ENCODE data around the gene PDP2. TPM values are rescaled to one million over a fixed set of nuclear protein-coding genes. Genes with fewer than 3 reads are reported as not detected.

The PDP2 gene
- total RNA-seq, 1 donor from 2014 or later = 18.3 TPM

GRCh38 chr16:66900721-66901441 lies 20.6 kb downstream of the PDP2 start:
- Mint-ChIP-seq H3K9me3 (ENCODE audit: unreplicated experiment) (peaks cover 3% of the 10 kb centered on the region), H3K36me3 (ENCODE audit: unreplicated experiment) (no peaks in the 10 kb centered on the region), H3K27ac (ENCODE audit: unreplicated experiment) (peak overlapping the region; percentile 90)

GRCh38 chr16:66901626-66902025 lies 21.3 kb downstream of the PDP2 start:
- Mint-ChIP-seq H3K4me3 (ENCODE audit: unreplicated experiment) (no peak overlapping the region), H3K36me3 (ENCODE audit: unreplicated experiment) (no peaks in the 10 kb centered on the region), H3K9me3 (ENCODE audit: unreplicated experiment) (no peaks in the 10 kb centered on the region), H3K27me3 (ENCODE audit: unreplicated experiment) (peaks cover 9% of the 10 kb centered on the region), H3K27ac (ENCODE audit: unreplicated experiment) (no peak overlapping the region), H3K4me1 (ENCODE audit: low read depth, unreplicated experiment) (peaks cover 23% of the 10 kb centered on the region)
- no peak for DNase-seq
- TF ChIP-seq CTCF (IDR thresholded peaks at IDR 0.05; ENCODE audit: partially characterized antibody, unreplicated experiment) = no peak

More at GRCh38 chr16:66900721-66901441, 20.6 kb downstream of the PDP2 start:
- H3K27me3 Mint-ChIP-seq (ENCODE audit: unreplicated experiment) = peaks cover 13% of the 10 kb centered on the region
- peaks cover 30% of the 10 kb centered on the region for H3K4me1 Mint-ChIP-seq (ENCODE audit: low read depth, unreplicated experiment)
- no peak for TF ChIP-seq CTCF (IDR thresholded peaks at IDR 0.05; ENCODE audit: partially characterized antibody, unreplicated experiment)
- peak overlapping the region; percentile 43 for H3K4me3 Mint-ChIP-seq (ENCODE audit: unreplicated experiment)
- DNase-seq = no peak

- Mint-ChIP-seq H3K36me3 (ENCODE audit: unreplicated experiment) (no peaks in the 10 kb centered on the region), H3K4me3 (ENCODE audit: unreplicated experiment) (no peak overlapping the region), H3K9me3 (ENCODE audit: unreplicated experiment) (no peaks in the 10 kb centered on the region), H3K27ac (ENCODE audit: unreplicated experiment) (no peak overlapping the region), H3K4me1 (ENCODE audit: low read depth, unreplicated experiment) (peaks cover 22% of the 10 kb centered on the region), H3K27me3 (ENCODE audit: unreplicated experiment) (peaks cover 9% of the 10 kb centered on the region)
- no peak for TF ChIP-seq CTCF (IDR thresholded peaks at IDR 0.05; ENCODE audit: partially characterized antibody, unreplicated experiment)
- no peak for DNase-seq
Observed at GRCh38 chr16:66902648-66903543, 22.6 kb downstream of the PDP2 start.

- H3K27ac Mint-ChIP-seq (ENCODE audit: unreplicated experiment) = no peak overlapping the region
- no peak for TF ChIP-seq CTCF (IDR thresholded peaks at IDR 0.05; ENCODE audit: partially characterized antibody, unreplicated experiment)
- no peak for DNase-seq
- no peaks in the 10 kb centered on the region for H3K36me3 Mint-ChIP-seq (ENCODE audit: unreplicated experiment)
- H3K4me3 Mint-ChIP-seq (ENCODE audit: unreplicated experiment) = no peak overlapping the region
- peaks cover 8% of the 10 kb centered on the region for H3K27me3 Mint-ChIP-seq (ENCODE audit: unreplicated experiment)
- H3K4me1 Mint-ChIP-seq (ENCODE audit: low read depth, unreplicated experiment) = peaks cover 22% of the 10 kb centered on the region
- no peaks in the 10 kb centered on the region for H3K9me3 Mint-ChIP-seq (ENCODE audit: unreplicated experiment)
Observed at GRCh38 chr16:66903544-66904427, 23.5 kb downstream of the PDP2 start.

All from glutamatergic neuron (in vitro differentiated cells).